Measurements from ENCODE around the gene CSKMT.
"Not testable (repeated sequence)": the region's sequence is repeated elsewhere in the genome, so short reads cannot be mapped to it uniquely, and the experiment has no call there.

CSKMT gene

GRCh38 chr11:62682518-62682917, 17.4 kb downstream of the CSKMT start:
- no peak overlapping the region for H3K9ac ChIP-seq

DNA sequence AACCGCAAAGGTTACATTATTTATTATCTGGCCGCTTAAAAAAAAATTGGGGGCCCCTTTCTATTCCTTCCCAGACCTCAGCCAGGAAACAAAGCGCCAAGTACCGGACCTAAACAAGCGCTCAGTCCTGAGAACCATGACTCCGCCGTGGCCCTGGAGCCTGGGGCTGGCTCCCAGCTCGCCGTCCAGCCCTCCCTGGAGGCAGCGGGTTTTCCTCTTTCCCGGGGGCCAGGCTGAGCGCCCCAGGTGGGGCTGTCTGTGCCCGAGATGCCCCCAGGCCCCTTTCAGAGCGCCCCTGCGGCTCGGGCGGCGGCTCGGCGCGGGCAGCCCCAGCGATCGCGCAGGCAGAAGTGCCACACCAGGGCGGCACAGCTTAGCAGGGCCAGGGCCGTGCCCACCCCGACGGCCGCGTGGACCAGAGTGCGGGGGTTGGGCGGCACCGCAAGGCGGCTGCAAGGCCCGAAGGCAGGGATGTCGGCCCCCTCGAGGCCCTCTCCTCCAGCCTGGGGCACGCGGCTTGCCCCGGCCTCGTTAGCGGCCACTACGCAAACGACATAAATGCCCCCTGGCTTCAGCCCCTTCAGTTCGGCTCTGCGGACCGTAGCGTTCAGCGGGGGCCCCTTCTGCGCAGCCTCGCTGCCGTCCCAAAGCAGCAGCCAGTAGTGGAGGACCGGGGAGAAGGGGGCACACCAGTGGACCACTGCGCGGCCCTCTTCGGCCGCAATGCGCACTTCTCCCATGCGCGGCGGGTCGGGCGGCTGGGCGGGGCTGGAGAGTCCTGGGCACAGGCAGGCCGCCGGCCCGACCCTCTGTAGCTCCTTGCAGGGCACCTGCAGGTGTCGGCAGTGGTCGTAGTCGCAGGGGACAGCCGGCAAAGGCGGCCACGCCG, 22.6 kb downstream of the CSKMT start:
- H3K4me1 ChIP-seq = no peaks in the 10 kb centered on the region
- H3K9ac ChIP-seq = no peak overlapping the region
- H4K20me1 ChIP-seq = no peaks in the 10 kb centered on the region
- no peak for TF ChIP-seq Cebpa-rat (IDR thresholded peaks at IDR 0.05)
- H3K36me3 ChIP-seq = peaks cover 34% of the 10 kb centered on the region
- no peaks in the 10 kb centered on the region for H3K9me3 ChIP-seq
- H3K27ac ChIP-seq = no peak overlapping the region
- H3K27me3 ChIP-seq = no peaks in the 10 kb centered on the region
- no peak overlapping the region for H3K4me2 ChIP-seq
- no peak overlapping the region for H3K4me3 ChIP-seq

More at GRCh38 chr11:62682518-62682917, 17.4 kb downstream of the CSKMT start:
- Histone ChIP-seq H4K20me1 (peaks cover 8% of the 10 kb centered on the region), H3K27me3 (no peaks in the 10 kb centered on the region), H3K4me2 (no peak overlapping the region), H3K4me3 (no peak overlapping the region), H3K27ac (no peak overlapping the region), H3K9me3 (no peaks in the 10 kb centered on the region), H3K36me3 (peaks cover 5% of the 10 kb centered on the region), H3K4me1 (peaks cover 31% of the 10 kb centered on the region)
- no peak for TF ChIP-seq Cebpa-rat (IDR thresholded peaks at IDR 0.05)

GRCh38 chr11:62688491-62688890, 23.4 kb downstream of the CSKMT start:
- H3K4me3 ChIP-seq = no peak overlapping the region
- H3K27ac ChIP-seq = no peak overlapping the region

DNA sequence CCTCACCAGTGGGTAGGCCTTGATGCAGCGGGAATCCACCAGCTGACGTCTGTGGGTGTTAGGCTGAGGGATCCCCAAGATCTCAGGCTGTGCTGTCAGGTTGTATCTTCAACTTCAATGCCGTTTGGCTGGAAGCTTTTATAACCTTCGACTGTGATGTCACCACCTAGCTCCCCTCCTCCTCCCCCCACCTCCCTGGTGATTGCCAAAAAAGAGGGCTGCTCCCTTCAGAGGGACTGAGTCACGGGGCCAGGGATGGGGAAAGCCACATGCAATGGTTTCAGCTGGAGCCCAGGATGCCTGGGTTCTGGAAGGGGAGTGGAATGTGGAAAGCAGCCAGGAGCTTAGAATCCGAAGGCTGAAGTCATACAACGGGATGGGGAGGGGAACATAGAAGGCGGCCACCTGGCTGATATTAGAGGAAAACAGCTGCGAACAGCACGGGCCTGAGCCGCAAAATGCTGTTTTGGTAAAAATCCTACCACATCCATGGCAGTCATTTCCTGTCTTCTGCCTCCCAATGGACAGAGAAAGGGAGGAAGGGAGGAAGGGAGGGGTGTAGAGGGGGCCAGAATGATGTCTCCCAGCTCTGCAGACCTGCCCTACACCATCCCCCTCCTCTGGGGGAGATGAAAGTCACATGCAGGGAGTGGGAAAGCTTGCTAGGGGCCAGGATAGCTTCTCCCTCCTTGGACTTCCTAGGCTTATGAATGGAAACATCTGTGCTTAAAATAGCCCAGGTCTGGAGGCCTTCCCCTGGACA, 24.5 kb downstream of the CSKMT start, which contains the start of gene LRRN4CL:
Gene LRRN4CL, minus strand, starts transcription at position 110 of the 763 bp plus-strand sequence. CDS start 1,022 bp downstream, outside the sequence.
- H3K9ac ChIP-seq = no peak within 1 kb of the TSS

More at GRCh38 chr11:62688491-62688890, 23.4 kb downstream of the CSKMT start:
- Histone ChIP-seq H3K36me3 (peaks cover 42% of the 10 kb centered on the region), H3K4me1 (no peaks in the 10 kb centered on the region), H3K9me3 (no peaks in the 10 kb centered on the region), H3K9ac (no peak overlapping the region), H3K27me3 (no peaks in the 10 kb centered on the region), H4K20me1 (no peaks in the 10 kb centered on the region), H3K4me2 (no peak overlapping the region)
- TF ChIP-seq Cebpa-rat (IDR thresholded peaks at IDR 0.05) = no peak

GRCh38 chr11:62693624-62694023, 28.5 kb downstream of the CSKMT start:
- not testable (repeated sequence) for H3K27ac ChIP-seq, H3K4me1 ChIP-seq, H3K4me3 ChIP-seq, H3K27me3 ChIP-seq, H3K9me3 ChIP-seq, H3K4me2 ChIP-seq, H4K20me1 ChIP-seq, H3K9ac ChIP-seq
- peaks cover 59% of the 10 kb centered on the region for H3K36me3 ChIP-seq

More for the DNA sequence above, 24.5 kb downstream of the CSKMT start, which contains the start of gene LRRN4CL:
- Histone ChIP-seq H4K20me1 (no peaks in the 10 kb centered on the region), H3K9me3 (no peaks in the 10 kb centered on the region), H3K4me1 (0 out of 2 replicates have a peak, but pooled peaks cover 3% of the 10 kb centered on the region), H3K4me2 (no peak within 1 kb of the TSS), H3K27me3 (no peaks in the 10 kb centered on the region), H3K36me3 (peaks cover 52% of the 10 kb centered on the region), H3K27ac (no peak within 1 kb of the TSS), H3K4me3 (no peak within 1 kb of the TSS)
- TF ChIP-seq Cebpa-rat (IDR thresholded peaks at IDR 0.05) = no peak

DNA sequence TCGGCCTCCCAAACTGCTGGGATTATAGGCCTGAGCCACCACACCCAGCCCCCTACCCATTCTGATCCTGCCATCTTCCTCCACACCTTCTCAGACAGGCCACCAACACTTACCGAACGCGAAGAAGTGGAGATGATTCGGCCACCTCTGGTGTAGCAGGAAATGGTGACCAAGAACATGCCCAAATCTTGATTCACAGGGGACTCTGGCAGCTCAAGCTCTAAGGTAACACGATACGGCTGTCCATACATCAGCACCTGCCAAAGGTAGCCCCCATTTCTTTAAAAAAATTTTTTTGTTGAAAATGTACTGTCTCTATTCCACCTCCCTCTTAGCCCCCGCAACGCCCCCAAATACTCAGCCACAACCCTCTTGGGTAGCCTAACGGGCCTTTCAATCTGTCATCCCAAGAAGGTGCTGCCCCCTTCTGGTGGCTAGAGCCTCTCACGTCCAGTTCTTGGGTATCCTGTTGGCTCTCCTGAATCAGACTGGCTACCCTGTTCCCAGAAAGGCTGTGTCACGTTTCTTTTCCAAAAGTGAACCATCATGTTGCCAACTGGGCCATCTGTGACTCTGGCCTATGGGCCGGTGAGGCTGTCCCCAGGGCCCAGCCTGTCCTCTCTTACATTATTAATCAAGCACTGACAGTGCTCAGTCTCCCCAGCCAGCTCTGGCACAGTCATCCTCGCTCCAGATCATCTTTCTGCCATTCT, 29.5 kb downstream of the CSKMT start:
- Histone ChIP-seq H3K4me2 (no peak overlapping the region), H3K9me3 (no peaks in the 10 kb centered on the region), H3K4me3 (no peak overlapping the region), H3K27ac (no peak overlapping the region), H3K9ac (no peak overlapping the region), H3K36me3 (peaks cover 63% of the 10 kb centered on the region), H4K20me1 (no peaks in the 10 kb centered on the region), H3K27me3 (no peaks in the 10 kb centered on the region), H3K4me1 (0 out of 2 replicates have a peak, but pooled peaks cover 7% of the 10 kb centered on the region)
- TF ChIP-seq Cebpa-rat (IDR thresholded peaks at IDR 0.05) = no peak

GRCh38 chr11:62702246-62702645, 37.1 kb downstream of the CSKMT start:
- Histone ChIP-seq H3K4me1 (peaks cover 23% of the 10 kb centered on the region), H3K4me2 (no peak overlapping the region), H3K36me3 (peaks cover 58% of the 10 kb centered on the region), H3K27me3 (no peaks in the 10 kb centered on the region), H3K9ac (no peak overlapping the region), H3K9me3 (no peaks in the 10 kb centered on the region), H3K27ac (no peak overlapping the region), H3K4me3 (no peak overlapping the region), H4K20me1 (no peaks in the 10 kb centered on the region)
- no peak for TF ChIP-seq Cebpa-rat (IDR thresholded peaks at IDR 0.05)

- not testable (repeated sequence) for H3K27ac ChIP-seq, H4K20me1 ChIP-seq, H3K9ac ChIP-seq, H3K9me3 ChIP-seq, H3K4me2 ChIP-seq, H3K27me3 ChIP-seq, H3K4me3 ChIP-seq
- H3K36me3 ChIP-seq = peaks cover 52% of the 10 kb centered on the region
- peaks cover 40% of the 10 kb centered on the region for H3K4me1 ChIP-seq
These were observed 38.8 kb downstream of the CSKMT start for GRCh38 chr11:62703921-62704320.

DNA sequence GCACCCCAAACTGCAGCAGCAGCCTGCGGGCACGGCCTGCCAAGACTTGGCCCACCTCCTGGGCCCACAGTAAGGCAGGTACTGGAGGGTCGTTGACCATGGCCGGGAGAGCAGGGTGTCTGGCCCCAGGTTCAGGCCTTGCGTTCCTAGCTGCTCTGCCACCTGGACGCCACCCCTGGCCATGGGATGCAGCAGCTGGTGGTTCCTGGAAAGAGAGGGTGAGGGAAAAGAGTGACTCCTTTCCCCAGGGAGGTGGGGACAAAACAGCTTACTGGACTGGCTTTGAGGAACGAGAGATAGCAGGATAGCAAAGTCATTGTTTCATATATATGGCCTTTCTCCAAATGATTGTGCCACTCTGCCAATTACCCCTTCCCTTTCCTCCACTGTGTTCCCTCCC, 40.3 kb downstream of the CSKMT start:
- Histone ChIP-seq H3K4me3 (peak overlapping the region; percentile 76), H3K27ac (peak overlapping the region; percentile 38), H3K36me3 (peaks cover 41% of the 10 kb centered on the region), H3K27me3 (no peaks in the 10 kb centered on the region), H3K9me3 (no peaks in the 10 kb centered on the region), H3K9ac (peak overlapping the region; percentile 72), H3K4me2 (peak overlapping the region; percentile 99), H3K4me1 (peaks cover 49% of the 10 kb centered on the region), H4K20me1 (no peaks in the 10 kb centered on the region)
- TF ChIP-seq Cebpa-rat (IDR thresholded peaks at IDR 0.05) = no peak
